ENCODE results near the gene PRDM16.

Gene PRDM16

GRCh38 chr1:3213730-3214129 is 144.7 kb downstream of the PRDM16 start:
- no peaks in the 10 kb centered on the region for H4K20me1 ChIP-seq
- TF ChIP-seq Cebpa-rat (IDR thresholded peaks at IDR 0.05), result no peak

GRCh38 chr1:3215198-3216014 is 146.4 kb downstream of the PRDM16 start:
- Histone ChIP-seq H3K4me3 (no peak overlapping the region), H3K27me3 (0 out of 2 replicates have a peak, but pooled peaks cover 3% of the 10 kb centered on the region), H3K4me2 (peak overlapping the region; percentile 19; the same call in 1 of the 2 replicates), H3K9ac (no peak overlapping the region), H3K27ac (no peak overlapping the region), H4K20me1 (no peaks in the 10 kb centered on the region; the same call in 1 of the 2 replicates), H3K9me3 (no peaks in the 10 kb centered on the region), H3K4me1 (peaks cover 24% of the 10 kb centered on the region), H3K36me3 (no peaks in the 10 kb centered on the region)
- TF ChIP-seq Cebpa-rat (IDR thresholded peaks at IDR 0.05), result no peak

More at GRCh38 chr1:3213730-3214129, 144.7 kb downstream of the PRDM16 start:
- Histone ChIP-seq H3K36me3 (no peaks in the 10 kb centered on the region), H3K4me3 (no peak overlapping the region), H3K27me3 (0 out of 2 replicates have a peak, but pooled peaks cover 3% of the 10 kb centered on the region), H3K9me3 (no peaks in the 10 kb centered on the region), H3K9ac (no peak overlapping the region), H3K27ac (no peak overlapping the region), H3K4me2 (no peak overlapping the region), H3K4me1 (peaks cover 8% of the 10 kb centered on the region)

- no peaks in the 10 kb centered on the region; the same call in 1 of the 2 replicates for H4K20me1 ChIP-seq
- H3K4me2 ChIP-seq, result no peak overlapping the region
- H3K27me3 ChIP-seq, result 0 out of 2 replicates have a peak, but pooled peaks cover 3% of the 10 kb centered on the region
- no peak for TF ChIP-seq Cebpa-rat (IDR thresholded peaks at IDR 0.05)
- no peaks in the 10 kb centered on the region for H3K9me3 ChIP-seq
- H3K9ac ChIP-seq, result no peak overlapping the region
- no peak overlapping the region for H3K4me3 ChIP-seq
- H3K27ac ChIP-seq, result no peak overlapping the region
- H3K4me1 ChIP-seq, result peaks cover 30% of the 10 kb centered on the region
- H3K36me3 ChIP-seq, result no peaks in the 10 kb centered on the region
Observed at GRCh38 chr1:3216015-3216391, 147.0 kb downstream of the PRDM16 start.

- H3K36me3 ChIP-seq, result no peaks in the 10 kb centered on the region
- no peak overlapping the region for H3K4me3 ChIP-seq
- no peak overlapping the region for H3K27ac ChIP-seq
- H3K4me1 ChIP-seq, result peaks cover 41% of the 10 kb centered on the region
- TF ChIP-seq Cebpa-rat (IDR thresholded peaks at IDR 0.05), result no peak
- H3K9ac ChIP-seq, result no peak overlapping the region
- H3K27me3 ChIP-seq, result 0 out of 2 replicates have a peak, but pooled peaks cover 3% of the 10 kb centered on the region
- no peaks in the 10 kb centered on the region; the same call in 1 of the 2 replicates for H4K20me1 ChIP-seq
- no peak overlapping the region for H3K4me2 ChIP-seq
- H3K9me3 ChIP-seq, result no peaks in the 10 kb centered on the region
Observed at GRCh38 chr1:3217181-3217641, 148.2 kb downstream of the PRDM16 start.

GRCh38 chr1:3217979-3218679 is 149.1 kb downstream of the PRDM16 start:
- no peak overlapping the region for H3K9ac ChIP-seq
- peaks cover 50% of the 10 kb centered on the region for H3K4me1 ChIP-seq
- no peak overlapping the region for H3K27ac ChIP-seq
- no peaks in the 10 kb centered on the region for H3K36me3 ChIP-seq
- no peak overlapping the region for H3K4me3 ChIP-seq
- 0 out of 2 replicates have a peak, but pooled peaks cover 3% of the 10 kb centered on the region for H3K27me3 ChIP-seq
- H3K9me3 ChIP-seq, result no peaks in the 10 kb centered on the region
- no peaks in the 10 kb centered on the region; the same call in 1 of the 2 replicates for H4K20me1 ChIP-seq
- no peak overlapping the region for H3K4me2 ChIP-seq
- TF ChIP-seq Cebpa-rat (IDR thresholded peaks at IDR 0.05), result no peak

GRCh38 chr1:3219005-3219790 is 150.2 kb downstream of the PRDM16 start:
- no peak overlapping the region for H3K4me3 ChIP-seq
- peak overlapping the region; percentile 80 for H3K4me2 ChIP-seq
- 0 out of 2 replicates have a peak, but pooled peaks cover 3% of the 10 kb centered on the region for H3K27me3 ChIP-seq
- no peak overlapping the region for H3K27ac ChIP-seq
- H3K36me3 ChIP-seq, result no peaks in the 10 kb centered on the region
- no peaks in the 10 kb centered on the region; the same call in 1 of the 2 replicates for H4K20me1 ChIP-seq
- no peak for TF ChIP-seq Cebpa-rat (IDR thresholded peaks at IDR 0.05)
- H3K9ac ChIP-seq, result no peak overlapping the region
- H3K9me3 ChIP-seq, result no peaks in the 10 kb centered on the region
- peaks cover 51% of the 10 kb centered on the region for H3K4me1 ChIP-seq

- peak overlapping the region; percentile 80 for H3K4me2 ChIP-seq
- H3K27ac ChIP-seq, result no peak overlapping the region
- H4K20me1 ChIP-seq, result no peaks in the 10 kb centered on the region; the same call in 1 of the 2 replicates
- H3K9ac ChIP-seq, result no peak overlapping the region
- no peaks in the 10 kb centered on the region for H3K9me3 ChIP-seq
- no peak for TF ChIP-seq Cebpa-rat (IDR thresholded peaks at IDR 0.05)
- no peaks in the 10 kb centered on the region for H3K36me3 ChIP-seq
- H3K4me1 ChIP-seq, result peaks cover 51% of the 10 kb centered on the region
- H3K27me3 ChIP-seq, result 0 out of 2 replicates have a peak, but pooled peaks cover 3% of the 10 kb centered on the region
- H3K4me3 ChIP-seq, result no peak overlapping the region
Observed at GRCh38 chr1:3219791-3220467, 150.9 kb downstream of the PRDM16 start.

GRCh38 chr1:3221112-3222041 is 152.4 kb downstream of the PRDM16 start:
- no peaks in the 10 kb centered on the region for H3K36me3 ChIP-seq
- TF ChIP-seq Cebpa-rat (IDR thresholded peaks at IDR 0.05), result no peak
- no peaks in the 10 kb centered on the region for H3K9me3 ChIP-seq
- H4K20me1 ChIP-seq, result no peaks in the 10 kb centered on the region; the same call in 1 of the 2 replicates
- no peak overlapping the region for H3K9ac ChIP-seq
- no peak overlapping the region for H3K27ac ChIP-seq
- peaks cover 17% of the 10 kb centered on the region; the same call in 1 of the 2 replicates for H3K27me3 ChIP-seq
- H3K4me3 ChIP-seq, result no peak overlapping the region
- peak overlapping the region; percentile 80 for H3K4me2 ChIP-seq
- peaks cover 44% of the 10 kb centered on the region for H3K4me1 ChIP-seq

Data from BLaER1 (cell line).